ENCODE results near the gene ST6GAL1.

ST6GAL1 gene

GRCh38 chr3:187068787-187069186 is 138.5 kb downstream of the ST6GAL1 start:
- no peak overlapping the region for H3K4me3 Mint-ChIP-seq
- DNase-seq (ENCODE audit: low spot score in 2 of 2) (no peak), ATAC-seq (ENCODE audit: low read depth) (no peak)
- peaks cover 27% of the 10 kb centered on the region for H3K36me3 Mint-ChIP-seq
- H3K27ac Mint-ChIP-seq = peak overlapping the region; percentile 99
- no peaks in the 10 kb centered on the region for H3K27me3 Mint-ChIP-seq
- peaks cover 3% of the 10 kb centered on the region for H3K9me3 Mint-ChIP-seq
- H3K4me1 Mint-ChIP-seq = peaks cover 62% of the 10 kb centered on the region

- Mint-ChIP-seq H3K4me1 (peaks cover 55% of the 10 kb centered on the region), H3K27me3 (no peaks in the 10 kb centered on the region), H3K9me3 (peaks cover 3% of the 10 kb centered on the region), H3K4me3 (no peak overlapping the region), H3K27ac (peak overlapping the region; percentile 99), H3K36me3 (peaks cover 29% of the 10 kb centered on the region)
- ATAC-seq (ENCODE audit: low read depth) (no peak), DNase-seq (ENCODE audit: low spot score in 2 of 2) (no peak)
Measured at GRCh38 chr3:187069857-187070516, 139.7 kb downstream of the ST6GAL1 start.

- DNase-seq (ENCODE audit: low spot score in 2 of 2) (no peak), ATAC-seq (ENCODE audit: low read depth) (peak; percentile 9)
- Mint-ChIP-seq H3K4me3 (no peak overlapping the region), H3K27ac (peak overlapping the region; percentile 84), H3K27me3 (no peaks in the 10 kb centered on the region), H3K9me3 (peaks cover 3% of the 10 kb centered on the region), H3K4me1 (peaks cover 42% of the 10 kb centered on the region), H3K36me3 (peaks cover 33% of the 10 kb centered on the region)
Measured at GRCh38 chr3:187072102-187072501, 141.8 kb downstream of the ST6GAL1 start.

GRCh38 chr3:187072511-187072910 is 142.2 kb downstream of the ST6GAL1 start:
- H3K4me1 Mint-ChIP-seq = peaks cover 40% of the 10 kb centered on the region
- peaks cover 34% of the 10 kb centered on the region for H3K36me3 Mint-ChIP-seq
- peaks cover 3% of the 10 kb centered on the region for H3K9me3 Mint-ChIP-seq
- H3K4me3 Mint-ChIP-seq = peak overlapping the region; percentile 27
- no peaks in the 10 kb centered on the region for H3K27me3 Mint-ChIP-seq
- ATAC-seq (ENCODE audit: low read depth) (peak; percentile 96), DNase-seq (ENCODE audit: low spot score in 2 of 2) (peak in 1 of 2 donors; percentile 44)
- peak overlapping the region; percentile 84 for H3K27ac Mint-ChIP-seq

GRCh38 chr3:187073581-187074098 is 143.3 kb downstream of the ST6GAL1 start:
- H3K27me3 Mint-ChIP-seq = no peaks in the 10 kb centered on the region
- H3K36me3 Mint-ChIP-seq = peaks cover 41% of the 10 kb centered on the region
- H3K9me3 Mint-ChIP-seq = peaks cover 3% of the 10 kb centered on the region
- H3K4me1 Mint-ChIP-seq = peaks cover 39% of the 10 kb centered on the region
- peak overlapping the region; percentile 84 for H3K27ac Mint-ChIP-seq
- no peak for ATAC-seq (ENCODE audit: low read depth)
- H3K4me3 Mint-ChIP-seq = no peak overlapping the region
- DNase-seq (ENCODE audit: low spot score in 2 of 2) = no peak

- Mint-ChIP-seq H3K36me3 (peaks cover 38% of the 10 kb centered on the region), H3K27ac (peak overlapping the region; percentile 84), H3K9me3 (no peaks in the 10 kb centered on the region), H3K4me1 (peaks cover 29% of the 10 kb centered on the region), H3K4me3 (no peak overlapping the region), H3K27me3 (no peaks in the 10 kb centered on the region)
- ATAC-seq (ENCODE audit: low read depth) (no peak), DNase-seq (ENCODE audit: low spot score in 2 of 2) (no peak)
Measured at GRCh38 chr3:187074846-187075245, 144.5 kb downstream of the ST6GAL1 start.

- H3K4me1 Mint-ChIP-seq = peaks cover 20% of the 10 kb centered on the region
- DNase-seq (ENCODE audit: low spot score in 2 of 2) = no peak
- H3K36me3 Mint-ChIP-seq = peaks cover 31% of the 10 kb centered on the region
- H3K4me3 Mint-ChIP-seq = no peak overlapping the region
- H3K27ac Mint-ChIP-seq = peak overlapping the region; percentile 84
- H3K27me3 Mint-ChIP-seq = no peaks in the 10 kb centered on the region
- no peaks in the 10 kb centered on the region for H3K9me3 Mint-ChIP-seq
- no peak for ATAC-seq (ENCODE audit: low read depth)
Measured at GRCh38 chr3:187076297-187076696, 146.0 kb downstream of the ST6GAL1 start.

- H3K36me3 Mint-ChIP-seq = peaks cover 31% of the 10 kb centered on the region
- no peak for DNase-seq (ENCODE audit: low spot score in 2 of 2)
- H3K9me3 Mint-ChIP-seq = no peaks in the 10 kb centered on the region
- peak overlapping the region; percentile 84 for H3K27ac Mint-ChIP-seq
- no peaks in the 10 kb centered on the region for H3K27me3 Mint-ChIP-seq
- ATAC-seq (ENCODE audit: low read depth) = no peak
- H3K4me3 Mint-ChIP-seq = no peak overlapping the region
- peaks cover 18% of the 10 kb centered on the region for H3K4me1 Mint-ChIP-seq
Measured at GRCh38 chr3:187077085-187077484, 146.8 kb downstream of the ST6GAL1 start.

- DNase-seq (ENCODE audit: low spot score in 2 of 2) (no peak), ATAC-seq (ENCODE audit: low read depth) (no peak)
- Mint-ChIP-seq H3K27ac (peak overlapping the region; percentile 48), H3K4me3 (no peak overlapping the region), H3K4me1 (peaks cover 14% of the 10 kb centered on the region), H3K27me3 (no peaks in the 10 kb centered on the region), H3K36me3 (peaks cover 31% of the 10 kb centered on the region), H3K9me3 (no peaks in the 10 kb centered on the region)
Measured at GRCh38 chr3:187077537-187077936, 147.2 kb downstream of the ST6GAL1 start.

- DNase-seq (ENCODE audit: low spot score in 2 of 2) (no peak), ATAC-seq (ENCODE audit: low read depth) (peak; percentile 8)
- H3K4me1 Mint-ChIP-seq = peaks cover 8% of the 10 kb centered on the region
- H3K4me3 Mint-ChIP-seq = no peak overlapping the region
- no peaks in the 10 kb centered on the region for H3K27me3 Mint-ChIP-seq
- no peaks in the 10 kb centered on the region for H3K9me3 Mint-ChIP-seq
- peak overlapping the region; percentile 48 for H3K27ac Mint-ChIP-seq
- peaks cover 26% of the 10 kb centered on the region for H3K36me3 Mint-ChIP-seq
Measured at GRCh38 chr3:187079090-187080022, 149.0 kb downstream of the ST6GAL1 start.

GRCh38 chr3:187080799-187081450 is 150.6 kb downstream of the ST6GAL1 start:
- H3K9me3 Mint-ChIP-seq = no peaks in the 10 kb centered on the region
- peak overlapping the region; percentile 25 for H3K27ac Mint-ChIP-seq
- ATAC-seq (ENCODE audit: low read depth) (no peak), DNase-seq (ENCODE audit: low spot score in 2 of 2) (no peak)
- no peak overlapping the region for H3K4me3 Mint-ChIP-seq
- H3K36me3 Mint-ChIP-seq = peaks cover 23% of the 10 kb centered on the region
- H3K4me1 Mint-ChIP-seq = peaks cover 6% of the 10 kb centered on the region
- H3K27me3 Mint-ChIP-seq = no peaks in the 10 kb centered on the region

GRCh38 chr3:187082758-187083375 is 152.5 kb downstream of the ST6GAL1 start:
- no peak for DNase-seq (ENCODE audit: low spot score in 2 of 2)
- Mint-ChIP-seq H3K36me3 (peaks cover 11% of the 10 kb centered on the region), H3K27ac (peak overlapping the region; percentile 65), H3K9me3 (peaks cover 3% of the 10 kb centered on the region), H3K4me3 (no peak overlapping the region), H3K27me3 (no peaks in the 10 kb centered on the region), H3K4me1 (peaks cover 2% of the 10 kb centered on the region)
- ATAC-seq (ENCODE audit: low read depth) = no peak

GRCh38 chr3:187084126-187084525 is 153.8 kb downstream of the ST6GAL1 start:
- Mint-ChIP-seq H3K27ac (no peak overlapping the region), H3K27me3 (no peaks in the 10 kb centered on the region), H3K36me3 (peaks cover 9% of the 10 kb centered on the region), H3K4me3 (no peak overlapping the region), H3K4me1 (peaks cover 7% of the 10 kb centered on the region), H3K9me3 (peaks cover 6% of the 10 kb centered on the region)
- ATAC-seq (ENCODE audit: low read depth) (no peak), DNase-seq (ENCODE audit: low spot score in 2 of 2) (no peak)

All from memory B cell (primary cell).